HepG2 (cell line): ENCODE measurements around the gene MIR17HG. TPM values are rescaled to one million over a fixed set of nuclear protein-coding genes. Genes with fewer than 3 reads are reported as not detected.
A peak's percentile ranks its signal among the peaks of the same experiment; 100 is the strongest.

Experiments used
- ATAC-seq: fragments of 200-7000 bp; cut with Tn5 transposase; 3 replicates; pipeline ENCODE4 v1.9.1; 2020; ENCODE audit warnings: mild to moderate bottlenecking, moderate library complexity
- BruUV-seq: library from RNA; stranded (reverse); fragments of 400-500 nt; replicated peaks from 2 replicates; lab custom pipeline; 2021; lab: Mats Ljungman, UMichigan
- CTCF ChIA-PET: fragments of 300-600 bp; formaldehyde crosslinking; extraction: SDS; loops from one replicate; lab custom pipeline; 2021; ENCODE audit warnings: low total read pairs, inconsistent platforms, low intra/inter-chr PET ratio; lab: Yijun Ruan, JAX
- POLR2A ChIA-PET: fragments of 350-600 bp; sonication (Branson Sonifier 250); formaldehyde crosslinking; loops from one replicate; lab custom pipeline; 2020; ENCODE audit warnings: antibody characterized with exemption, inconsistent platforms; lab: Yijun Ruan, JAX
- DNase-seq: peaks from one replicate; pipeline ENCODE4 v3.0.0-alpha.2; 2015; ENCODE audit warnings: low spot score
- FAIRE-seq: peaks from 3 replicates; lab custom pipeline; 2011; peaks lifted over from hg19 to GRCh38; lab: Jason Lieb, UNC
- H2AFZ ChIP-seq: one replicate; pipeline ENCODE4 v1.6.1; 2011; ENCODE audit warnings: low read length, inconsistent platforms
- H3K27ac ChIP-seq: fragments of 300-600 bp; 3 replicates; pipeline ENCODE4 v1.8.0; 2011; ENCODE audit warnings: mixed run types, mild to moderate bottlenecking, mixed read lengths, low read length, inconsistent platforms; ENCODE audit not compliant: insufficient read depth; ENCODE audit errors: extremely low read length
- H3K27me3 ChIP-seq, 2 experiments: fragments of 200-600 bp in 1 of 2; 2 replicates in 1 of 2; 3 replicates in 1 of 2; pipeline versions ENCODE4 v1.6.0 to v1.8.0; 2011; ENCODE audit warnings: low read length in 2 of 2, mild to moderate bottlenecking in 2 of 2, moderate library complexity in 2 of 2, inconsistent platforms in 1 of 2; ENCODE audit not compliant: insufficient read depth in 2 of 2, control insufficient read depth in 1 of 2
- H3K36me3 ChIP-seq, 2 experiments: fragments of 200-600 bp in 1 of 2; replicated peaks in 1 of 2; 2 replicates in 1 of 2; 3 replicates in 1 of 2; pipeline versions ENCODE4 v1.5.1 to v1.8.0; 2011; ENCODE audit warnings: low read length in 2 of 2, inconsistent platforms in 1 of 2; ENCODE audit not compliant: insufficient read depth in 2 of 2, control insufficient read depth in 1 of 2
- H3K4me1 ChIP-seq: 2 replicates; pipeline ENCODE4 v1.5.1; 2012; ENCODE audit warnings: low read length, inconsistent platforms; ENCODE audit not compliant: insufficient read depth
- H3K4me2 ChIP-seq: 2 replicates; pipeline ENCODE4 v1.6.0; 2011; ENCODE audit warnings: low read depth, low read length, inconsistent platforms
- H3K4me3 ChIP-seq, 3 experiments: fragments of 200-600 bp in 1 of 3; sonication (generic), shearing (Covaris generic) in 1 of 3; replicated peaks in 1 of 3; 2 replicates each; pipeline ENCODE4 v1.5.1; 2011 to 2016; ENCODE audit warnings: low read length in 3 of 3, inconsistent platforms in 2 of 3, low read depth in 2 of 3, mild to moderate bottlenecking in 2 of 3, control low read depth in 1 of 3, mixed read lengths in 1 of 3; ENCODE audit not compliant: insufficient read depth in 1 of 3
- H3K79me2 ChIP-seq: one replicate; pipeline ENCODE4 v1.6.1; 2011; ENCODE audit warnings: low read length, inconsistent platforms; ENCODE audit not compliant: insufficient read depth
- H3K9ac ChIP-seq: 2 replicates; pipeline ENCODE4 v1.6.0; 2011; ENCODE audit warnings: mild to moderate bottlenecking, low read depth, low read length, inconsistent platforms; ENCODE audit not compliant: insufficient read depth
- H3K9me3 ChIP-seq: 2 replicates; pipeline ENCODE4 v1.5.1; 2012; ENCODE audit warnings: mild to moderate bottlenecking, low read length
- H4K20me1 ChIP-seq: 2 replicates; pipeline ENCODE4 v1.6.0; 2011; ENCODE audit warnings: inconsistent platforms, mild to moderate bottlenecking, low read length, moderate library complexity; ENCODE audit not compliant: insufficient read depth
- BRD4 ChIP-seq: sonication (generic); formaldehyde crosslinking; IDR thresholded peaks from 2 replicates; pipeline ENCODE4 v1.4.0; 2020; ENCODE audit warnings: missing genetic modification reagents
- BRF2 ChIP-seq: sonication (generic); formaldehyde crosslinking; IDR thresholded peaks from 2 replicates; pipeline ENCODE4 v1.8.1; 2022; ENCODE audit warnings: mild to moderate bottlenecking, missing genetic modification reagents
- GPBP1L1 ChIP-seq: sonication (generic); formaldehyde crosslinking; IDR thresholded peaks from 2 replicates; pipeline ENCODE4 v1.5.0; 2020; ENCODE audit warnings: mild to moderate bottlenecking, missing genetic modification reagents
- HNRNPLL ChIP-seq: fragments of 200-400 bp; formaldehyde crosslinking; IDR thresholded peaks from 2 replicates; pipeline ENCODE4 v1.6.1; 2017; ENCODE audit warnings: mild to moderate bottlenecking, low read depth, low read length; ENCODE audit not compliant: poor library complexity, severe bottlenecking
- KDM2A ChIP-seq: sonication (generic); formaldehyde crosslinking; IDR thresholded peaks from 2 replicates; pipeline ENCODE4 v1.4.0; 2020; ENCODE audit warnings: low read depth, missing genetic modification reagents, borderline replicate concordance
- MAX ChIP-seq: IDR thresholded peaks from 2 replicates; pipeline ENCODE4 v1.6.1; 2012; ENCODE audit warnings: inconsistent platforms
- NR3C1 ChIP-seq: sonication (generic); formaldehyde crosslinking; IDR thresholded peaks from 2 replicates; pipeline ENCODE4 v1.4.0; 2020; ENCODE audit warnings: missing genetic modification reagents
- PHF8 ChIP-seq: sonication (generic); formaldehyde crosslinking; IDR thresholded peaks from 2 replicates; pipeline ENCODE4 v1.5.0; 2020; ENCODE audit warnings: missing genetic modification reagents
- RBFOX2 ChIP-seq: fragments of 200-400 bp; formaldehyde crosslinking; IDR thresholded peaks from 2 replicates; pipeline ENCODE4 v1.6.1; 2017; ENCODE audit warnings: low read depth, mild to moderate bottlenecking, low read length
- REL ChIP-seq: sonication (generic); formaldehyde crosslinking; conservative IDR thresholded peaks from 2 replicates; pipeline ENCODE4 v1.8.0; 2022; ENCODE audit warnings: mild to moderate bottlenecking, missing genetic modification reagents, moderate library complexity
- SALL2 ChIP-seq: sonication (generic); formaldehyde crosslinking; IDR thresholded peaks from 2 replicates; pipeline ENCODE4 v1.8.1; 2023; ENCODE audit warnings: mild to moderate bottlenecking, missing genetic modification reagents, inconsistent platforms
- SRY ChIP-seq: sonication (generic); formaldehyde crosslinking; IDR thresholded peaks from 2 replicates; pipeline ENCODE4 v1.8.0; 2022; ENCODE audit warnings: mild to moderate bottlenecking, missing genetic modification reagents
- UBTF ChIP-seq: sonication (generic); formaldehyde crosslinking; IDR thresholded peaks from 2 replicates; pipeline ENCODE4 v1.4.0; 2020; ENCODE audit warnings: mild to moderate bottlenecking, missing genetic modification reagents
- WGBS: methylation state at CpG from one replicate; pipeline ENCODE4 v1.1.6; 2017; ENCODE audit warnings: low lambda C conversion rate; 5-methylcytosine and 5-hydroxymethylcytosine counted together
- in situ Hi-C: cut with HindIII; loops from 2 replicates; pipeline ENCODE4 v1.10.0; 2017; ENCODE audit warnings: low pct_unique_long_range_greater_than_20kb; ENCODE audit not compliant: extremely low pct_ligation_motif_present
- intact Hi-C: fragments of 100-400 bp; cut with micrococcal nuclease; formaldehyde crosslinking; loops from one replicate; pipeline ENCODE4 v1.10.0; 2022; ENCODE audit not compliant: unreplicated experiment
- polyA plus RNA-seq, 8 experiments: library from polyadenylated mRNA; depleted of rRNA in 3 of 8; stranded (reverse) in 7 of 8; unstranded in 1 of 8; fragments of >200 nt; fragmentation: Illumina TruSeq in 4 of 8; extraction: Trizol in 4 of 8; gene quantifications; 2 replicates each; pipeline versions ENCODE4 v1.2.1 to v1.2.3, GENCODE V29; 2011 to 2016; ENCODE audit warnings: low read depth in 4 of 8, missing spikeins in 1 of 8, mixed read lengths in 1 of 8; ENCODE audit not compliant: insufficient read depth in 1 of 8
- total RNA-seq, 5 experiments: library from RNA; depleted of rRNA; stranded (reverse); fragments of >200 nt; fragmentation: Illumina TruSeq; extraction: Trizol; gene quantifications; 2 replicates each; pipeline ENCODE4 v1.2.3, GENCODE V29; 2016; ENCODE audit warnings: low read depth in 1 of 5
- TF ChIP-seq, protein P1 (sequence below): sonication (generic); formaldehyde crosslinking; IDR thresholded peaks from 2 replicates; pipeline ENCODE4 v1.8.0; 2022; ENCODE audit warnings: low read depth, missing genetic modification reagents

MIR17HG gene
- total and polyA plus RNA-seq, 2 of the 13 experiments (the other 11 are each of a cell fraction or from before 2014, with no cell fraction given), result 2.5 to 12.3 TPM

- peaks cover 43% of the 10 kb centered on the region for H3K79me2 ChIP-seq
- H3K4me1 ChIP-seq, result peaks cover 44% of the 10 kb centered on the region
- DNase-seq (no peak), FAIRE-seq (no peak), ATAC-seq (peak; percentile 70)
- ChIA-PET CTCF (no interaction called here), POLR2A (interaction anchor here (1.4 kb wide), 1 partner anchor 24 kb away, joined by 3 read pairs; no protein-coding TSS in a partner anchor)
- in situ Hi-C loops, result no loop called here
- no peak overlapping the region for H2AFZ ChIP-seq
- peaks cover 44% of the 10 kb centered on the region for H4K20me1 ChIP-seq
- peaks cover 5 to 38% of the 10 kb centered on the region in 2 experiments; a peak in 4 of 5 replicates for H3K36me3 ChIP-seq
- H3K9ac ChIP-seq, result peak overlapping the region; percentile 95
- peak overlapping the region; percentile 78 to 88 (median 82) for H3K4me3 ChIP-seq
- H3K4me2 ChIP-seq, result peak overlapping the region; percentile 56
- no peaks in the 10 kb centered on the region for H3K9me3 ChIP-seq
- WGBS, result 1% methylated on average over 17 of the region's 141 CpGs
- peaks cover 0 to 16% of the 10 kb centered on the region in 2 experiments; a peak in 4 of 5 replicates for H3K27me3 ChIP-seq
- TSS peak; percentile 79 for BruUV-seq
- peak overlapping the region; percentile 89 for H3K27ac ChIP-seq
- intact Hi-C loops, result loop anchor here (2.0 kb wide), 2 partner anchors 15 to 59 kb away; no protein-coding TSS in a partner anchor
- TF ChIP-seq REL (CRISPR knock-in tag) (0 out of 2 replicates have a peak, but pooled peaks have one; percentile 17), KDM2A (CRISPR knock-in tag) (0 out of 2 replicates have a peak, but pooled peaks have one; percentile 11), SRY (CRISPR knock-in tag) (0 out of 2 replicates have a peak, but pooled peaks have one; percentile 12), NR3C1 (CRISPR knock-in tag) (no peak), BRD4 (CRISPR knock-in tag) (no peak; the same call in 1 of the 2 replicates), SALL2 (0 out of 2 replicates have a peak, but pooled peaks have one; percentile 14), UBTF (CRISPR knock-in tag) (peak; percentile 17; the same call in 1 of the 2 replicates), MAX (0 out of 2 replicates have a peak, but pooled peaks have one; percentile 51), GPBP1L1 (no peak), PHF8 (CRISPR knock-in tag) (peak; percentile 60; the same call in 1 of the 2 replicates), HNRNPLL (peak; percentile 33), RBFOX2 (peak; percentile 86), BRF2 (CRISPR knock-in tag) (0 out of 2 replicates have a peak, but pooled peaks have one; percentile 48)
- TF ChIP-seq, protein P1, sequence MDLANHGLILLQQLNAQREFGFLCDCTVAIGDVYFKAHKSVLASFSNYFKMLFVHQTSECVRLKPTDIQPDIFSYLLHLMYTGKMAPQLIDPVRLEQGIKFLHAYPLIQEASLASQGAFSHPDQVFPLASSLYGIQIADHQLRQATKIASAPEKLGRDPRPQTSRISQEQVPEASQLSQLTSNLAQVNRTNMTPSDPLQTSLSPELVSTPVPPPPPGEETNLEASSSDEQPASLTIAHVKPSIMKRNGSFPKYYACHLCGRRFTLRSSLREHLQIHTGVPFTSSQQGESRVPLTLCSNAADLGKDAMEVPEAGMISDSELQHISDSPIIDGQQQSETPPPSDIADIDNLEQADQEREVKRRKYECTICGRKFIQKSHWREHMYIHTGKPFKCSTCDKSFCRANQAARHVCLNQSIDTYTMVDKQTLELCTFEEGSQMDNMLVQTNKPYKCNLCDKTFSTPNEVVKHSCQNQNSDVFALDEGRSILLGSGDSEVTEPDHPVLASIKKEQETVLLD, result no peak
Measured at GRCh38 chr13:91347996-91348905, 764 bp downstream of the MIR17HG start.
